Measurements from ENCODE around the gene PEX14.

- TF ChIP-seq CTCF (IDR thresholded peaks at IDR 0.05) (no peak), POLR2A (IDR thresholded peaks at IDR 0.05) (no peak), POLR2AphosphoS5 (IDR thresholded peaks at IDR 0.05; ENCODE audit: insufficient read depth in 1 of 2, low read depth in 1 of 2) (no peak)
Measured at GRCh38 chr1:10561497-10561896, 86.7 kb downstream of the PEX14 start.
